GM18511 (cell line): Measurements from ENCODE around the gene DHRS13.
"Not testable (repeated sequence)": the region's sequence is repeated elsewhere in the genome, so short reads cannot be mapped to it uniquely, and the experiment has no call there.

Experiments
- ATAC-seq: cut with Tn5 transposase; IDR thresholded peaks from one replicate; pipeline ENCODE4 v1.9.1; 2021; ENCODE audit warnings: mild to moderate bottlenecking, moderate library complexity; ENCODE audit not compliant: unreplicated experiment

Gene DHRS13

DNA sequence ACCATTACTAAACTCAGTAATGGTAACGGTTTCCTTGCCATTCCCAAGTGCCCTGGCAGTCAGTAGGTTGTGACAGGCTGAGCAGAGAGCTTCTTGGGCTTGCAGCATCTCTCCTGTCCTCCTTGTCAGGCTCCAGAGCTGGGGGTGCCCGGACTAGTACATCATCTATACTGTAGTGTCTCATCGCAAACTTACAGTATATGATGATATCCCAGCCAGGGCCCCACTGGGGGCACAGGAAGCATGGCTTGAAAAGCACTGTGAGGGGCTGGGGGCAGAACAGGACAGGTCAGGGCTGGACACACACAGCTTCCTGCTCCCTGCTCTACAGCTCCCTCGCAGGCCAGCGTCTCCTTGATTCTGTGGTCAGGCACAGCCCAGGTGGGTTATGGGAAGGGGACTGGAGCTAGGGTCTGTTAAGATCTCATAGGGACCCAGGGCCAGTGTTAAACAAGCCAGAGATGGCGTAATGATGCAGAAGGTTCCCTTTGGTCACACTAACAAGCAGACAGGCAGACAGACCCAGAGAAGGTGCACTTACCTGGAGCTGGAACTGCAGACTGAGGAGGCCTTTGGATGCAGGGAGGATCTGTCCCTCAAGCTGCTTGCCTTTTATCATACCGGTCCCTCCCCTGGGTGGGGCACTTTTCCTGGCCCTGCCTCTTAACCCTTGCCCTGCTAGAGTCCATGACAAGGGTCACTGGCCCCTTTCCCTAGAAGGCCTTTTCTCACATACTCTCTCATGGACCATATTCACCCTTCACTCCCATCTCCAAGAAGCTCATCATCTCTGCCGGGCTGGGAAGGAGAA lies 41.3 kb downstream of the DHRS13 start:
- ATAC-seq = no peak

GRCh38 chr17:28860363-28860808 lies 42.5 kb downstream of the DHRS13 start:
- ATAC-seq = no peak

GRCh38 chr17:28858801-28859355 lies 44.0 kb downstream of the DHRS13 start:
- ATAC-seq = no peak

- no peak for ATAC-seq
Observed at GRCh38 chr17:28857905-28858800, 44.7 kb downstream of the DHRS13 start.

DNA sequence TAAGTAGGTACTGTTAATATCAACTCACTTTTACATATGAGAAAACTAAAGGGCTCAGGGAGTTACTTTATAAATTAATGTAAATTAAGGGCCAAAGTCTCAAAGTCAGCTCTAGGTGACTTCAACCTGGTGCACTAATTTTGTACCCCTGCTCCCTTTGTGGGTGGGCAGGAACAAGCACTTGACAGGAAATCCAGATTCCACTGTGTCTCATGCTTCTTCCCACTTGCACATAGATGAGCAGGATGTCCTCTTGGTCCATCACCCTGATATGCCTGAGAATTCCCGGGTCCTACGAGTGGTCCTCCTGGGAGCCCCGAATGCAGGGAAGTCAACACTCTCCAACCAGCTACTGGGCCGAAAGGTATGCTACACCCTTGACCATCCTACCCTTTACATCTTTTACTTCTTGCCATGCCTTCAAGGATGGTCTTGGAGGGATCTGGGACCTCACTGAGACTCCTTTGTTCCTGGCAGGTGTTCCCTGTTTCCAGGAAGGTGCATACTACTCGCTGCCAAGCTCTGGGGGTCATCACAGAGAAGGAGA lies 46.8 kb downstream of the DHRS13 start:
- ATAC-seq = no peak

DNA sequence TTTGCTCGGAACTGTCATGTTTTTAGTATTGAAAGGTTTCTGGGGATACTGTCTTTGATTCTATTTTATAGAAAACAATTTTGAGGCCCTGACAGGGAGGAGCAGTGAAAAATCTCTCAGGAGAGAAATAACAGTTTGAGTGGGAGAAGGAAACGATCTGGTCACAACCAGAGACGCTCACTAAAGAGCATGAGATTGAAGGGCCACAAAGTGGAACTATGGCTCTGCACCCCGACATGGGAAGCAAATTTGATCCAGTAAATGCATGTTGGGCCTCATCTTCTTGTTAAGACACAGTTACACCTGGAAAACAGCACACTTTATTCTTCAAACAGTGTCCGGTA lies 47.6 kb downstream of the DHRS13 start:
- no peak for ATAC-seq

DNA sequence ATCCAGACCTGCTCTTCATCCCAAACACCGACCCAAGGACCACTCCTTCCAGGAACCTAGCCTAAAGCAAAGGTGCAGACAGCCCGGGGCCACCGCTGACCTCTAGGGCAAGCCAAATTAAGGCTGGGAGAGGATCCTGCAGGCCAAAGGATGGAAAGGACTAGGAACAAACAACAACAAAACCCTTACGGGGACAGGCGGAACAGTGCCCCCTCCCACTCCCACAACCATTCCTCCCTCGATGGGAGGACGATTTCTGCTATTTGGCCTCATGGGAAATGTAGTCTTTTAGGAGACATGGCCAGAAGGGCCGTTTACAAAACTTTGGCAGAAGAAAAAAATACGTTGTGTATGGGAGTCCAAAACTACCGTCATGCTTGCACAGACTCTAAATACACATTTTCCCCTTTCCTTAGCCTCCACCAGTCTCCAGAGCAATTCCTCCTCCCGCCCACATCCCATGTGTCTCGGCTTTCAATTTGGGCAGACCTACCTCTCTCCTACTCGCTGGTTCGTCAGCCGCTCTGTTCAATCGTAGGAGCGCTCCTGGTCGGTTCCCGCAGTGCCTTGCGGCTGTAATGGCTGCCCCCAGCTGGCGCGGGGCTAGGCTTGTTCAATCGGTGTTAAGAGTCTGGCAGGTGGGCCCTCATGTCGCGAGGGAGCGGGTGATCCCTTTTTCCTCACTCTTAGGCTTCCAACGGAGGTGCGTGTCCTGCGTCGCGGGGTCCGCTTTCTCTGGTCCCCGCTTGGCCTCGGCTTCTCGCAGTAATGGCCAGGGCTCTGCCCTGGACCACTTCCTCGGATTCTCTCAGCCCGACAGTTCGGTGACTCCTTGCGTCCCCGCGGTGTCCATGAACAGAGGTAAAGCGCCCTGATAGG lies 48.2 kb downstream of the DHRS13 start, which contains the start of gene ERAL1:
Gene ERAL1, plus strand, starts transcription at position 560 of the 879 bp plus-strand sequence. Its CDS starts 19 bp downstream, at position 579.
- peak; percentile 97 for ATAC-seq

- ATAC-seq = no peak
Observed at GRCh38 chr17:28853295-28853694, 49.6 kb downstream of the DHRS13 start.

- no peak for ATAC-seq
Observed at GRCh38 chr17:28849281-28849680, 53.6 kb downstream of the DHRS13 start.

GRCh38 chr17:28848667-28849066 lies 54.2 kb downstream of the DHRS13 start:
- not testable (repeated sequence) for ATAC-seq
